PC-9 (cell line): ENCODE results near the gene CCDC180.

Experiments used
- CTCF ChIP-seq: fragments of 200-600 bp; sonication (generic); conservative IDR thresholded peaks from 2 replicates; pipeline ENCODE4 v1.6.1; 2017; ENCODE audit warnings: mixed run types, antibody characterized with exemption, mild to moderate bottlenecking, moderate library complexity
- EZH2 ChIP-seq: fragments of 200-600 bp; sonication (generic); IDR thresholded peaks from 2 replicates; pipeline ENCODE4 v1.8.0; 2017; ENCODE audit warnings: antibody characterized with exemption, low read depth

- TF ChIP-seq CTCF (no peak), EZH2 (no peak)
These were observed 41.4 kb downstream of the CCDC180 start for GRCh38 chr9:97348871-97349270.
